NCI-H1105 (cell line): Measurements from ENCODE around the gene KLF3.

ENCODE experiments used
- DNase-seq: peaks from one replicate; lab custom pipeline; 2025; lab: John Stamatoyannopoulos, UW

Gene KLF3

GRCh38 chr4:38743866-38744265 lies 79.9 kb downstream of the KLF3 start:
- DNase-seq: no peak

GRCh38 chr4:38745881-38746280 lies 81.9 kb downstream of the KLF3 start:
- no peak for DNase-seq

GRCh38 chr4:38747629-38748028 lies 83.6 kb downstream of the KLF3 start:
- no peak for DNase-seq

GRCh38 chr4:38749336-38749735 lies 85.3 kb downstream of the KLF3 start:
- no peak for DNase-seq
